ENCODE results near the gene RPAP3. TPM values are rescaled to one million over a fixed set of nuclear protein-coding genes. Genes with fewer than 3 reads are reported as not detected.
A peak's percentile ranks its signal among the peaks of the same experiment; 100 is the strongest.

The RPAP3 gene
- total RNA-seq, 1 experiment from 2014 or later, result 48.9 TPM

DNA sequence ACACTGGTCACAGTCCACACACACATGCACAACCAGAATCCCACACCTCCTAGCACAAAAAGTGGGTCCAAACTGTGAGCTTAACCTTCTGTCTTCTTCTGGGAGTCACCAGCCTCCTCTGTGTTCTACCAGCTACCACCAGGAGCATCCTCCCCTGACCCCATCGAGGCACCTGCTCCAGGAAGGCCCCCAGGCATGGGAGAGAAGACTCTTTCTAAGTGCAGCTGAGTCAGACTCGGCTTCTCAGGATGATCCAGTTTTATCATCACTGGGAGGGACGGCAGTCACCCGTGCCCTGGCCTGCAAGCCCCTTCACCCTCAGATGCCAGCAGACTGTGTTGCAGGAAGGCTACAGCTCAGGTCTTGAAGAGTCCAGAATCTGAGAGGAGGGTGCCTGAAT lies 27.3 kb upstream of the RPAP3 start:
- DNase-seq, result no peak
- Histone ChIP-seq H3K4me1 (ENCODE audit: insufficient read depth, low read length) (peaks cover 3% of the 10 kb centered on the region; the same call in 1 of the 2 replicates), H3K14ac (ENCODE audit: insufficient read depth, low read length) (no peak overlapping the region), H2AK5ac (ENCODE audit: insufficient read length, low read length) (no peak overlapping the region), H2BK12ac (ENCODE audit: insufficient read length, low read depth, low read length) (no peak overlapping the region), H2BK5ac (ENCODE audit: insufficient read length, low read length) (no peak overlapping the region), H2AFZ (ENCODE audit: low read length) (no peak overlapping the region), H2BK15ac (ENCODE audit: low read depth, low read length) (no peak overlapping the region), H3K4ac (ENCODE audit: low read depth, low read length) (no peak overlapping the region), H3T11ph (ENCODE audit: low read length) (no peak overlapping the region), H2BK20ac (ENCODE audit: low read depth, low read length, poor library complexity, severe bottlenecking) (no peak overlapping the region), H3K4me2 (ENCODE audit: insufficient read depth, insufficient read length, low read length) (no peak overlapping the region), H3K27me3 (ENCODE audit: insufficient read depth, low read length) (no peaks in the 10 kb centered on the region), H3K56ac (ENCODE audit: insufficient read length, low read depth, low read length) (no peak overlapping the region), H3K9ac (ENCODE audit: extremely low read depth, insufficient read length, low read length) (no peak overlapping the region), H3K18ac (ENCODE audit: insufficient read length, low read depth, low read length) (no peak overlapping the region), H3K79me1 (ENCODE audit: insufficient read depth, low read depth, low read length, poor library complexity, severe bottlenecking) (no peaks in the 10 kb centered on the region), H3K79me2 (ENCODE audit: insufficient read depth, low read length) (no peaks in the 10 kb centered on the region), H3K27ac (ENCODE audit: insufficient read length, low read depth, low read length) (no peak overlapping the region), H4K91ac (ENCODE audit: insufficient read length, low read depth, low read length) (no peak overlapping the region), H2BK120ac (ENCODE audit: low read depth, low read length, poor library complexity, severe bottlenecking) (no peak overlapping the region), H4K5ac (ENCODE audit: insufficient read length, low read depth, low read length) (no peak overlapping the region), H3K23me2 (ENCODE audit: insufficient read length, low read depth, low read length, poor library complexity, severe bottlenecking) (no peaks in the 10 kb centered on the region), H3K23ac (ENCODE audit: insufficient read length, low read depth, low read length) (no peak overlapping the region), H4K8ac (replicated peaks; ENCODE audit: insufficient read length, low read depth, low read length) (no peak overlapping the region), H3K9me3 (ENCODE audit: control insufficient read depth, low read depth, low read length) (no peaks in the 10 kb centered on the region), H4K20me1 (ENCODE audit: control insufficient read depth, insufficient read depth, insufficient read length) (no peaks in the 10 kb centered on the region)
- Mint-ChIP-seq H3K27ac (peak overlapping the region in 1 of 3 experiments; percentile 3; a peak in 2 of 7 replicates), H3K27me3 (ENCODE audit: low read depth) (peaks cover 6% of the 10 kb centered on the region), H3K36me3 (ENCODE audit: insufficient read depth in 1 of 3, low read depth in 3 of 3) (no peaks in the 10 kb centered on the region), H3K9me3 (no peaks in the 10 kb centered on the region), H3K4me1 (peaks cover 22 to 31% of the 10 kb centered on the region in 2 experiments), H3K4me3 (no peak overlapping the region)
- TF ChIP-seq, protein P1, sequence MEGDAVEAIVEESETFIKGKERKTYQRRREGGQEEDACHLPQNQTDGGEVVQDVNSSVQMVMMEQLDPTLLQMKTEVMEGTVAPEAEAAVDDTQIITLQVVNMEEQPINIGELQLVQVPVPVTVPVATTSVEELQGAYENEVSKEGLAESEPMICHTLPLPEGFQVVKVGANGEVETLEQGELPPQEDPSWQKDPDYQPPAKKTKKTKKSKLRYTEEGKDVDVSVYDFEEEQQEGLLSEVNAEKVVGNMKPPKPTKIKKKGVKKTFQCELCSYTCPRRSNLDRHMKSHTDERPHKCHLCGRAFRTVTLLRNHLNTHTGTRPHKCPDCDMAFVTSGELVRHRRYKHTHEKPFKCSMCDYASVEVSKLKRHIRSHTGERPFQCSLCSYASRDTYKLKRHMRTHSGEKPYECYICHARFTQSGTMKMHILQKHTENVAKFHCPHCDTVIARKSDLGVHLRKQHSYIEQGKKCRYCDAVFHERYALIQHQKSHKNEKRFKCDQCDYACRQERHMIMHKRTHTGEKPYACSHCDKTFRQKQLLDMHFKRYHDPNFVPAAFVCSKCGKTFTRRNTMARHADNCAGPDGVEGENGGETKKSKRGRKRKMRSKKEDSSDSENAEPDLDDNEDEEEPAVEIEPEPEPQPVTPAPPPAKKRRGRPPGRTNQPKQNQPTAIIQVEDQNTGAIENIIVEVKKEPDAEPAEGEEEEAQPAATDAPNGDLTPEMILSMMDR (conservative IDR thresholded peaks at IDR 0.05), result no peak
- no CpG with 5 or more reads among the region's 4 CpGs for WGBS (ENCODE audit: extremely low coverage, insufficient read length, low lambda C conversion rate)

All from H9 (cell line).